Endothelial cell of umbilical vein (primary cell): ENCODE results near the gene DNAJC9.

ENCODE experiments used
- FOS ChIP-seq: IDR thresholded peaks from 2 replicates; pipeline ENCODE4 v1.6.1; 2011; ENCODE audit warnings: mild to moderate bottlenecking, low read length, moderate library complexity, borderline replicate concordance; ENCODE audit not compliant: insufficient read depth
- POLR2A ChIP-seq: IDR thresholded peaks from 2 replicates; pipeline ENCODE4 v1.6.1; 2012; ENCODE audit warnings: low read depth, mild to moderate bottlenecking, control low read depth, low read length
- POLR2AphosphoS5 ChIP-seq: IDR thresholded peaks from 2 replicates; pipeline ENCODE4 v1.6.1; 2012; ENCODE audit warnings: low read depth, mild to moderate bottlenecking, control low read depth, low read length, moderate library complexity; ENCODE audit not compliant: insufficient read depth
- TF ChIP-seq, protein P1 (sequence below), 2 donors: IDR thresholded peaks; 1 replicate in 1 of 2; 2 replicates in 1 of 2; pipeline ENCODE4 v1.5.1; 2011; ENCODE audit warnings: low read length in 2 of 2, mild to moderate bottlenecking in 2 of 2, moderate library complexity in 2 of 2, control low read depth in 1 of 2, inconsistent platforms in 1 of 2, low read depth in 1 of 2; ENCODE audit not compliant: insufficient read depth in 1 of 2; ENCODE audit errors: extremely low read depth in 1 of 2

DNA sequence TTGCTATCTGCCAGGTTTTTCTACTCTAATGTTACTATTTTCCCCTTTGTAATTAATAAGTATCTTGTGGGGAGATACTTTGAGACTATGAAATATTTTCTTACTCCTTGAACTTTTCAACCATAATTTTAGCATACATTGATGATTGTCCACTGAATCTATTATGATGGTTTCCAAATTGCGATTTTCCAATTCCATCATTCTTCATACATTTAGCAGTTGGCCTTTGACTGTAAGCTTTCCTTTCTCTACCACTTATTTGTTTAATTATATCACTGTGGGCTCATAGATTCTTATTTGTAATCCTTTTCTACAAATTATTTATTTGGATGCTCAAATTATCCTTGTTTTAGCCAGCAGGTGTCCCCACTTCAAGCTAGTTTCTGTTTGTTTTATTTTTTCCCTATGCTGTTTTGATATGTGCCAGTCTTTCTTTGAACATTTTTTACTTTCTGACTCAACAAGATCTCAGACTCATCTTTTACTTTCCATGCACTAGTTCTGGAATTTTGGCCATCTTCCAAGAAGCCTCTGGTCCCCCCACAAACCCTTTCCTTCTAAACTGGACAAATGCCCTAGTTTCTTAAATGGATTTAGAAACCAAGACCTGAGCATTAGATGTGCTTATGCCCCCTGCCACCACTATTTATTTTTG is 16.8 kb upstream of the DNAJC9 start:
- TF ChIP-seq, protein P1, sequence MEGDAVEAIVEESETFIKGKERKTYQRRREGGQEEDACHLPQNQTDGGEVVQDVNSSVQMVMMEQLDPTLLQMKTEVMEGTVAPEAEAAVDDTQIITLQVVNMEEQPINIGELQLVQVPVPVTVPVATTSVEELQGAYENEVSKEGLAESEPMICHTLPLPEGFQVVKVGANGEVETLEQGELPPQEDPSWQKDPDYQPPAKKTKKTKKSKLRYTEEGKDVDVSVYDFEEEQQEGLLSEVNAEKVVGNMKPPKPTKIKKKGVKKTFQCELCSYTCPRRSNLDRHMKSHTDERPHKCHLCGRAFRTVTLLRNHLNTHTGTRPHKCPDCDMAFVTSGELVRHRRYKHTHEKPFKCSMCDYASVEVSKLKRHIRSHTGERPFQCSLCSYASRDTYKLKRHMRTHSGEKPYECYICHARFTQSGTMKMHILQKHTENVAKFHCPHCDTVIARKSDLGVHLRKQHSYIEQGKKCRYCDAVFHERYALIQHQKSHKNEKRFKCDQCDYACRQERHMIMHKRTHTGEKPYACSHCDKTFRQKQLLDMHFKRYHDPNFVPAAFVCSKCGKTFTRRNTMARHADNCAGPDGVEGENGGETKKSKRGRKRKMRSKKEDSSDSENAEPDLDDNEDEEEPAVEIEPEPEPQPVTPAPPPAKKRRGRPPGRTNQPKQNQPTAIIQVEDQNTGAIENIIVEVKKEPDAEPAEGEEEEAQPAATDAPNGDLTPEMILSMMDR (IDR thresholded peaks at IDR 0.05; ENCODE audit: extremely low read depth in 1 of 2, insufficient read depth in 1 of 2, low read depth in 1 of 2, low read length in 2 of 2) = peak; percentile 39 to 51
- no peak for TF ChIP-seq FOS
- TF ChIP-seq POLR2AphosphoS5 = no peak
- TF ChIP-seq POLR2A = no peak
